ENCODE results near the gene EGFL7. TPM values are rescaled to one million over a fixed set of nuclear protein-coding genes. Genes with fewer than 3 reads are reported as not detected.
"Not testable (repeated sequence)": the region's sequence is repeated elsewhere in the genome, so short reads cannot be mapped to it uniquely, and the experiment has no call there.

The EGFL7 gene
- polyA plus RNA-seq, 1 experiment: 3.9 TPM

GRCh38 chr9:136705564-136705963 is 42.8 kb downstream of the EGFL7 start:
- H3K27me3 ChIP-seq (ENCODE audit: control insufficient read depth, insufficient read depth, low read length): peaks cover 13% of the 10 kb centered on the region
- CTCF ChIA-PET: interaction anchor here (0.8 kb wide), 1 partner anchor 34 kb away, joined by 3 read pairs; no protein-coding TSS in a partner anchor
- H3K9me3 ChIP-seq (ENCODE audit: control insufficient read depth, insufficient read depth, low read length): no peaks in the 10 kb centered on the region

GRCh38 chr9:136707011-136707410 is 44.3 kb downstream of the EGFL7 start:
- Histone ChIP-seq H3K27ac (ENCODE audit: low read depth, low read length) (no peak overlapping the region), H3K9me3 (ENCODE audit: control insufficient read depth, insufficient read depth, low read length) (no peaks in the 10 kb centered on the region; the same call in 1 of the 2 replicates), H3K27me3 (ENCODE audit: control insufficient read depth, insufficient read depth, low read length) (peaks cover 5% of the 10 kb centered on the region), H3K4me3 (ENCODE audit: low read depth, low read length) (no peak overlapping the region)
- POLR2A ChIA-PET: no interaction called here
- no peak for DNase-seq (ENCODE audit: low read depth, low spot score)
- CTCF ChIA-PET: no interaction called here
- TF ChIP-seq CTCF (IDR thresholded peaks at IDR 0.05; ENCODE audit: low read depth, low read length): no peak

More at GRCh38 chr9:136705564-136705963, 42.8 kb downstream of the EGFL7 start:
- DNase-seq (ENCODE audit: low read depth, low spot score): no peak
- H3K4me3 ChIP-seq (ENCODE audit: low read depth, low read length): no peak overlapping the region
- TF ChIP-seq CTCF (IDR thresholded peaks at IDR 0.05; ENCODE audit: low read depth, low read length): no peak
- no peak overlapping the region for H3K27ac ChIP-seq (ENCODE audit: low read depth, low read length)
- POLR2A ChIA-PET: no interaction called here

- H3K4me3 ChIP-seq (ENCODE audit: low read depth, low read length): no peak overlapping the region
- peaks cover 6% of the 10 kb centered on the region for H3K27me3 ChIP-seq (ENCODE audit: control insufficient read depth, insufficient read depth, low read length)
- H3K9me3 ChIP-seq (ENCODE audit: control insufficient read depth, insufficient read depth, low read length): no peaks in the 10 kb centered on the region; the same call in 1 of the 2 replicates
- POLR2A ChIA-PET: interaction anchor here (0.7 kb wide), 2 partner anchors 13 to 20 kb away, joined by 4 read pairs; no protein-coding TSS in a partner anchor
- CTCF ChIA-PET: no interaction called here
- DNase-seq (ENCODE audit: low read depth, low spot score): no peak
- TF ChIP-seq CTCF (IDR thresholded peaks at IDR 0.05; ENCODE audit: low read depth, low read length): no peak
- no peak overlapping the region for H3K27ac ChIP-seq (ENCODE audit: low read depth, low read length)
Measured at GRCh38 chr9:136707849-136708517, 45.3 kb downstream of the EGFL7 start.

GRCh38 chr9:136709454-136710109 is 46.9 kb downstream of the EGFL7 start:
- H3K27me3 ChIP-seq (ENCODE audit: control insufficient read depth, insufficient read depth, low read length): peaks cover 14% of the 10 kb centered on the region
- ChIA-PET POLR2A (no interaction called here), CTCF (no interaction called here)
- no peak for DNase-seq (ENCODE audit: low read depth, low spot score)
- no peak for TF ChIP-seq CTCF (IDR thresholded peaks at IDR 0.05; ENCODE audit: low read depth, low read length)
- H3K27ac ChIP-seq (ENCODE audit: low read depth, low read length): no peak overlapping the region
- H3K9me3 ChIP-seq (ENCODE audit: control insufficient read depth, insufficient read depth, low read length): no peaks in the 10 kb centered on the region; the same call in 1 of the 2 replicates
- H3K4me3 ChIP-seq (ENCODE audit: low read depth, low read length): no peak overlapping the region

- DNase-seq (ENCODE audit: low read depth, low spot score): no peak
- ChIA-PET POLR2A (no interaction called here), CTCF (interaction anchor here (0.6 to 0.9 kb wide), 2 partner anchors 39 to 75 kb away, joined by 4 read pairs; no protein-coding TSS in a partner anchor)
- peaks cover 16% of the 10 kb centered on the region for H3K27me3 ChIP-seq (ENCODE audit: control insufficient read depth, insufficient read depth, low read length)
- no peak overlapping the region for H3K27ac ChIP-seq (ENCODE audit: low read depth, low read length)
- no peak for TF ChIP-seq CTCF (IDR thresholded peaks at IDR 0.05; ENCODE audit: low read depth, low read length)
- H3K9me3 ChIP-seq (ENCODE audit: control insufficient read depth, insufficient read depth, low read length): no peaks in the 10 kb centered on the region; the same call in 1 of the 2 replicates
- H3K4me3 ChIP-seq (ENCODE audit: low read depth, low read length): no peak overlapping the region
Measured at GRCh38 chr9:136710543-136710942, 47.8 kb downstream of the EGFL7 start.

GRCh38 chr9:136711219-136711648 is 48.5 kb downstream of the EGFL7 start:
- DNase-seq (ENCODE audit: low read depth, low spot score); POLR2A ChIA-PET; H3K27ac ChIP-seq (ENCODE audit: low read depth, low read length); H3K4me3 ChIP-seq (ENCODE audit: low read depth, low read length); H3K9me3 ChIP-seq (ENCODE audit: control insufficient read depth, insufficient read depth, low read length): not testable (repeated sequence)
- CTCF ChIA-PET: interaction anchor here (0.6 to 0.9 kb wide), 2 partner anchors 39 to 75 kb away, joined by 4 read pairs; no protein-coding TSS in a partner anchor
- H3K27me3 ChIP-seq (ENCODE audit: control insufficient read depth, insufficient read depth, low read length): peaks cover 16% of the 10 kb centered on the region
